Measurements from ENCODE around the gene EHBP1L1.

DNA sequence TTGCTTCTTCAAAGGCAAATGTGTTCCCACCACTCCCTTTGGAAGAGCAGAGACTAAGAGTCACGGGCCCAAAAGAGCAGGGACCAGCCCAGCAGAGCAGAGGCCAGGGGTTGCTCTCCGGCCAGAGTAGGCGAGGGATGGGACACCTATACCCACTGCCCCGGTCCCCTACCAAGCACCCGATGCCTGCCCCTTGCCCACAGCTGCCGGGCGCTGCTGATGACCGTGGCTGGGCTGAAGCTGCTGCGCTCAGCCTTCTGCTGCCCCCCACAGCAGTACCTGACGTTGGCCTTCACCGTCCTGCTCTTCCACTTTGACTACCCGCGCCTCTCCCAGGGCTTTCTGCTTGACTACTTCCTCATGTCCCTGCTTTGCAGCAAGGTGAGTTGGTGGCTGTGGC is 51.3 kb downstream of the EHBP1L1 start:
- TF ChIP-seq EP300 (IDR thresholded peaks at IDR 0.05) (no peak), POLR2A (IDR thresholded peaks at IDR 0.05) (no peak)
- TF ChIP-seq, protein P1, sequence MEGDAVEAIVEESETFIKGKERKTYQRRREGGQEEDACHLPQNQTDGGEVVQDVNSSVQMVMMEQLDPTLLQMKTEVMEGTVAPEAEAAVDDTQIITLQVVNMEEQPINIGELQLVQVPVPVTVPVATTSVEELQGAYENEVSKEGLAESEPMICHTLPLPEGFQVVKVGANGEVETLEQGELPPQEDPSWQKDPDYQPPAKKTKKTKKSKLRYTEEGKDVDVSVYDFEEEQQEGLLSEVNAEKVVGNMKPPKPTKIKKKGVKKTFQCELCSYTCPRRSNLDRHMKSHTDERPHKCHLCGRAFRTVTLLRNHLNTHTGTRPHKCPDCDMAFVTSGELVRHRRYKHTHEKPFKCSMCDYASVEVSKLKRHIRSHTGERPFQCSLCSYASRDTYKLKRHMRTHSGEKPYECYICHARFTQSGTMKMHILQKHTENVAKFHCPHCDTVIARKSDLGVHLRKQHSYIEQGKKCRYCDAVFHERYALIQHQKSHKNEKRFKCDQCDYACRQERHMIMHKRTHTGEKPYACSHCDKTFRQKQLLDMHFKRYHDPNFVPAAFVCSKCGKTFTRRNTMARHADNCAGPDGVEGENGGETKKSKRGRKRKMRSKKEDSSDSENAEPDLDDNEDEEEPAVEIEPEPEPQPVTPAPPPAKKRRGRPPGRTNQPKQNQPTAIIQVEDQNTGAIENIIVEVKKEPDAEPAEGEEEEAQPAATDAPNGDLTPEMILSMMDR (IDR thresholded peaks at IDR 0.05) = no peak

All from tibial nerve (tissue), 4 donors.